Measurements from ENCODE around the gene EMC7. TPM values are rescaled to one million over a fixed set of nuclear protein-coding genes. Genes with fewer than 3 reads are reported as not detected.

The EMC7 gene
- total and polyA plus RNA-seq, 2 of the 13 experiments (the other 11 are each of a cell fraction or from before 2014, with no cell fraction given): 46.8 to 113 TPM

- POLR2A ChIA-PET: interaction anchor here (1.5 kb wide), 2 partner anchors 8 to 100 kb away, joined by 6 to 17 read pairs; partner anchors contain the start of genes EMC7, KATNBL1 and PGBD4
- Histone ChIP-seq H3K4me1 (ENCODE audit: insufficient read depth, low read length) (peaks cover 14% of the 10 kb centered on the region), H3K9me3 (ENCODE audit: low read length) (no peaks in the 10 kb centered on the region), H3K36me3 (replicated peaks in 1 of 2; ENCODE audit: control insufficient read depth in 1 of 2, insufficient read depth in 2 of 2, low read length in 2 of 2) (no peaks in the 10 kb centered on the region), H3K79me2 (ENCODE audit: insufficient read depth, low read length) (no peaks in the 10 kb centered on the region), H3K27ac (ENCODE audit: extremely low read length, insufficient read depth, low read length) (no peak overlapping the region), H3K27me3 (ENCODE audit: control insufficient read depth in 1 of 2, insufficient read depth in 2 of 2, low read length in 2 of 2) (no peaks in the 10 kb centered on the region), H2AFZ (ENCODE audit: low read length) (no peak overlapping the region), H3K4me2 (ENCODE audit: low read depth, low read length) (peak overlapping the region; percentile 61), H3K9ac (ENCODE audit: insufficient read depth, low read depth, low read length) (no peak overlapping the region), H4K20me1 (ENCODE audit: insufficient read depth, low read length) (no peaks in the 10 kb centered on the region), H3K4me3 (replicated peaks in 1 of 3; ENCODE audit: insufficient read depth in 1 of 3, low read depth in 2 of 3, low read length in 3 of 3) (no peak overlapping the region)
- CTCF ChIA-PET (ENCODE audit: low intra/inter-chr PET ratio, low total read pairs): interaction anchor here (1.4 to 3.1 kb wide), 2 partner anchors 48 to 100 kb away, joined by 5 to 39 read pairs; partner anchors contain the start of gene KATNBL1
- peak; percentile 45 for DNase-seq (ENCODE audit: low spot score)
- ATAC-seq: peak; percentile 78
- in situ Hi-C loops (cut with HindIII; ENCODE audit: extremely low pct_ligation_motif_present, low pct_unique_long_range_greater_than_20kb): loop anchor here (5.0 kb wide), 1 partner anchor 102 kb away; the partner anchor contains the start of gene KATNBL1
- WGBS (ENCODE audit: low lambda C conversion rate): 26% methylated on average over 5 of the region's 5 CpGs
- no TSS peak for BruUV-seq (replicated peaks)
- intact Hi-C loops (cut with micrococcal nuclease; ENCODE audit: unreplicated experiment): loop anchor here (1.0 to 10.0 kb wide), 2 partner anchors 100 to 235 kb away; partner anchors contain the start of genes KATNBL1, NOP10 and NUTM1
- no peak for FAIRE-seq
- TF ChIP-seq CTCF (CRISPR knock-in tag; IDR thresholded peaks at IDR 0.05) (peak; percentile 68), STAG1 (CRISPR knock-in tag; IDR thresholded peaks at IDR 0.05) (peak; percentile 81), SMC3 (IDR thresholded peaks at IDR 0.05; ENCODE audit: low read length) (peak; percentile 59), FOXO4 (CRISPR knock-in tag; conservative IDR thresholded peaks at IDR 0.05) (no peak)
These were observed 8.4 kb upstream of the EMC7 start for GRCh38 chr15:34109797-34110663.

Data from HepG2 (cell line).